Loucy (cell line): ENCODE results near the gene TIMD4.

Experiments
- H2AFZ ChIP-seq: fragments of 200-600 bp; sonication (generic); 2 replicates; pipeline ENCODE4 v1.6.0; 2016; ENCODE audit warnings: antibody characterized with exemption, mild to moderate bottlenecking, low read length, moderate library complexity
- H3F3A ChIP-seq: fragments of 200-600 bp; 2 replicates; pipeline ENCODE4 v1.6.0; 2016; ENCODE audit warnings: antibody characterized with exemption, low read depth, mild to moderate bottlenecking
- H3K27me3 ChIP-seq: fragments of 200-600 bp; sonication (generic); 2 replicates; pipeline ENCODE4 v1.6.1; 2014; ENCODE audit warnings: low read length, mild to moderate bottlenecking; ENCODE audit not compliant: insufficient read depth, poor library complexity, severe bottlenecking
- H3K36me3 ChIP-seq: fragments of 200-600 bp; sonication (generic); 2 replicates; pipeline ENCODE4 v1.6.1; 2016; ENCODE audit warnings: low read length; ENCODE audit not compliant: insufficient read depth
- H3K4me1 ChIP-seq: fragments of 200-600 bp; sonication (generic); 2 replicates; pipeline ENCODE4 v1.5.1; 2014; ENCODE audit warnings: low read length, mild to moderate bottlenecking; ENCODE audit not compliant: insufficient read depth, poor library complexity, severe bottlenecking
- H3K4me2 ChIP-seq: fragments of 200-600 bp; sonication (generic); 2 replicates; pipeline ENCODE4 v1.6.0; 2014; ENCODE audit warnings: antibody characterized with exemption, low read length, low read depth, mild to moderate bottlenecking; ENCODE audit not compliant: poor library complexity, severe bottlenecking
- H3K4me3 ChIP-seq: fragments of 200-600 bp; sonication (generic); 2 replicates; pipeline ENCODE4 v1.5.1; 2014; ENCODE audit warnings: low read length, mild to moderate bottlenecking, mixed read lengths; ENCODE audit not compliant: poor library complexity, severe bottlenecking
- H3K79me2 ChIP-seq: fragments of 200-600 bp; sonication (generic); 2 replicates; pipeline ENCODE4 v1.6.1; 2014; ENCODE audit warnings: low read length; ENCODE audit not compliant: insufficient read depth
- H3K9ac ChIP-seq: fragments of 200-600 bp; sonication (generic); 2 replicates; pipeline ENCODE4 v1.6.0; 2014; ENCODE audit warnings: mild to moderate bottlenecking, low read depth, low read length, moderate library complexity; ENCODE audit not compliant: poor library complexity, severe bottlenecking
- H3K9me2 ChIP-seq: fragments of 200-600 bp; sonication (generic); replicated peaks from 2 replicates; pipeline ENCODE4 v1.6.1; 2016; ENCODE audit warnings: low read depth, low read length, mixed read lengths
- H3K9me3 ChIP-seq: fragments of 200-600 bp; sonication (generic); 2 replicates; pipeline ENCODE4 v1.6.1; 2014; ENCODE audit warnings: mild to moderate bottlenecking, antibody characterized with exemption, low read length, low read depth; ENCODE audit not compliant: insufficient read depth
- H4K20me1 ChIP-seq: fragments of 200-600 bp; sonication (generic); 2 replicates; pipeline ENCODE4 v1.6.0; 2014; ENCODE audit warnings: antibody characterized with exemption, low read length, mild to moderate bottlenecking; ENCODE audit not compliant: insufficient read depth, poor library complexity, severe bottlenecking
- EZH2phosphoT487 ChIP-seq: fragments of 200-600 bp; IDR thresholded peaks from 2 replicates; pipeline ENCODE4 v1.6.1; 2018; ENCODE audit warnings: antibody characterized with exemption, mild to moderate bottlenecking, moderate library complexity, borderline replicate concordance
- TF ChIP-seq, protein P1 (sequence below): fragments of 200-600 bp; sonication (generic); conservative IDR thresholded peaks from 2 replicates; pipeline ENCODE4 v1.5.1; 2014; ENCODE audit warnings: mild to moderate bottlenecking, antibody characterized with exemption, low read length

TIMD4 gene

DNA sequence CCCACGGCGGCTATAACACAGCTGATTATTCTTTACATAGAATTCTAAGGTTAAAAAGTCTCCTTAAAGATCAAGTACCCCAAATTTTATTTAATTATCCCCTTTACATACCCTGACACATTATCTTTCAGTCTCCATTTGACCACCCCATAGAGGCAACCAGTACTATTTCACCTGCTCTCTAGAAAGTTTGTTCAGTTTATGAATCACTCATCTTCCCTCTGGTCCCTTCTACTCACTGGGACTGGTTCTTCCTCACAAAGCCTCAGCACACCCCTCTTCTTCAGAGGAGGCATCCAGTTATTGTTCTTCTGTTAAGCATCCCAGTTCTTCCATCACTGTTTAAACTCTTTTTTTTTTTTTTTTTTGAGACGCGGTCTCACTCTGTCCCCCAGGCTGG is 70.2 kb downstream of the TIMD4 start:
- no peaks in the 10 kb centered on the region for H3K9me2 ChIP-seq
- no peaks in the 10 kb centered on the region for H3K4me1 ChIP-seq
- no peaks in the 10 kb centered on the region for H4K20me1 ChIP-seq
- no peaks in the 10 kb centered on the region for H3K79me2 ChIP-seq
- no peak for TF ChIP-seq EZH2phosphoT487
- TF ChIP-seq, protein P1, sequence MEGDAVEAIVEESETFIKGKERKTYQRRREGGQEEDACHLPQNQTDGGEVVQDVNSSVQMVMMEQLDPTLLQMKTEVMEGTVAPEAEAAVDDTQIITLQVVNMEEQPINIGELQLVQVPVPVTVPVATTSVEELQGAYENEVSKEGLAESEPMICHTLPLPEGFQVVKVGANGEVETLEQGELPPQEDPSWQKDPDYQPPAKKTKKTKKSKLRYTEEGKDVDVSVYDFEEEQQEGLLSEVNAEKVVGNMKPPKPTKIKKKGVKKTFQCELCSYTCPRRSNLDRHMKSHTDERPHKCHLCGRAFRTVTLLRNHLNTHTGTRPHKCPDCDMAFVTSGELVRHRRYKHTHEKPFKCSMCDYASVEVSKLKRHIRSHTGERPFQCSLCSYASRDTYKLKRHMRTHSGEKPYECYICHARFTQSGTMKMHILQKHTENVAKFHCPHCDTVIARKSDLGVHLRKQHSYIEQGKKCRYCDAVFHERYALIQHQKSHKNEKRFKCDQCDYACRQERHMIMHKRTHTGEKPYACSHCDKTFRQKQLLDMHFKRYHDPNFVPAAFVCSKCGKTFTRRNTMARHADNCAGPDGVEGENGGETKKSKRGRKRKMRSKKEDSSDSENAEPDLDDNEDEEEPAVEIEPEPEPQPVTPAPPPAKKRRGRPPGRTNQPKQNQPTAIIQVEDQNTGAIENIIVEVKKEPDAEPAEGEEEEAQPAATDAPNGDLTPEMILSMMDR: no peak
- peak overlapping the region; percentile 27 for H3K9ac ChIP-seq
- H3K4me3 ChIP-seq: no peak overlapping the region
- H2AFZ ChIP-seq: no peak overlapping the region
- H3K4me2 ChIP-seq: no peak overlapping the region
- H3K36me3 ChIP-seq: no peaks in the 10 kb centered on the region
- no peaks in the 10 kb centered on the region for H3F3A ChIP-seq
- H3K27me3 ChIP-seq: no peaks in the 10 kb centered on the region
- no peaks in the 10 kb centered on the region for H3K9me3 ChIP-seq

DNA sequence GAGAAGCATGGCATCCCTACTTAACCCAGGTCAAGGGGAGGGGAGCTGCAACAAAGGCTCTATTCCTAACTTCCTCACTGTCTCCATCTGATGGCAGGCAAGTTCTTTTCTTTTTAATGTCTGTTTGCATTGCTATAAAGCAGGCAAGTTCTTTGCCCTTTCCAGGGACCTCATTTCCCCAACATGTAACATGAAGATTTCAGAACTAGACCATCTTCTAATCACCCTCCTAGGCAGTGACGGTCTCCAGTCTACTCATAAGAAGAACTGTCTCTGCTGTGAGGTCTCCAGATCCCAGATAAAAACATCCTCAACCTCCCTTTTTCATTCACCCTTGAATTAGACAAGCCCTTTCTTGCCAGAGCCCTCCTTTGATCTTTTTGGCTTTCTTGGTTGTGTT is 70.8 kb downstream of the TIMD4 start:
- Histone ChIP-seq H4K20me1 (no peaks in the 10 kb centered on the region), H3K36me3 (no peaks in the 10 kb centered on the region), H3K79me2 (no peaks in the 10 kb centered on the region), H3K9ac (peak overlapping the region; percentile 27), H3K27me3 (no peaks in the 10 kb centered on the region), H3K4me3 (no peak overlapping the region), H3F3A (no peaks in the 10 kb centered on the region), H3K9me2 (no peaks in the 10 kb centered on the region), H2AFZ (peak overlapping the region; percentile 72), H3K4me2 (no peak overlapping the region), H3K4me1 (no peaks in the 10 kb centered on the region), H3K9me3 (no peaks in the 10 kb centered on the region)
- no peak for TF ChIP-seq EZH2phosphoT487
- TF ChIP-seq, protein P1: peak; percentile 31; the same call in 1 of the 2 replicates

DNA sequence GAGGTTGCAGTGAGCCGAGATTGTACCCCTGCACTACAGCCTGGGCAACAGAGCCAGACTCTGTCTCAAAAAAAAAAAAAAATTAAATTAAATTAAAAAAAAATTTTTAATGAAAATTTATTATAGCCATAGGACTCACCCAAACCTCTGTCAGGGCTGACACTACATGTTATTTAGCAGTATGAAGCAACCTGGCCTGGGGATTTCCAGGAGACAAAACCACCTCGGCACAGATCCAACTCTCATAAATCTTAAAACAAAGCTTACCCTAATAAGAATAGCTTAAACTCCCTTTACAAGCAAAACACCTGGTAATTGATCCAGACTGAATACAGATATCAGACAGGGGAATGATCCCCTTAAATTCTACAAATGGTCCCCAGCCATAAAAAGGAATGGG is 74.5 kb downstream of the TIMD4 start:
- H3K79me2 ChIP-seq: no peaks in the 10 kb centered on the region
- no peaks in the 10 kb centered on the region for H4K20me1 ChIP-seq
- H3K4me2 ChIP-seq: no peak overlapping the region
- TF ChIP-seq EZH2phosphoT487: no peak
- TF ChIP-seq, protein P1: no peak
- no peaks in the 10 kb centered on the region for H3K9me3 ChIP-seq
- no peaks in the 10 kb centered on the region for H3K9me2 ChIP-seq
- H3K4me3 ChIP-seq: no peak overlapping the region
- no peaks in the 10 kb centered on the region for H3F3A ChIP-seq
- no peaks in the 10 kb centered on the region for H3K36me3 ChIP-seq
- H3K4me1 ChIP-seq: peaks cover 10% of the 10 kb centered on the region
- no peak overlapping the region for H2AFZ ChIP-seq
- no peaks in the 10 kb centered on the region for H3K27me3 ChIP-seq
- H3K9ac ChIP-seq: no peak overlapping the region
